Parathyroid adenoma (tissue), 2 donors: ENCODE measurements around the gene ZSCAN23.
"Not testable (repeated sequence)": the region's sequence is repeated elsewhere in the genome, so short reads cannot be mapped to it uniquely, and the experiment has no call there.

ENCODE experiments used
- H2AFZ ChIP-seq: fragments of 300-600 bp; sonication (generic); one replicate; pipeline ENCODE4 v1.7.0; 2017; ENCODE audit warnings: antibody characterized with exemption, mild to moderate bottlenecking
- H3K27ac ChIP-seq: fragments of 300-600 bp; sonication (generic); one replicate; pipeline ENCODE4 v1.7.0; 2017
- H3K27me3 ChIP-seq: fragments of 300-600 bp; sonication (generic); one replicate; pipeline ENCODE4 v1.7.0; 2017; ENCODE audit warnings: low read length; ENCODE audit not compliant: control insufficient read depth, insufficient read depth
- H3K36me3 ChIP-seq: fragments of 300-600 bp; sonication (generic); one replicate; pipeline ENCODE4 v1.7.0; 2017; ENCODE audit warnings: low read length; ENCODE audit not compliant: control insufficient read depth, insufficient read depth
- H3K4me1 ChIP-seq: fragments of 300-600 bp; sonication (generic); one replicate; pipeline ENCODE4 v1.7.0; 2017; ENCODE audit warnings: control low read depth
- H3K4me2 ChIP-seq: fragments of 300-600 bp; sonication (generic); one replicate; pipeline ENCODE4 v1.7.0; 2017; ENCODE audit warnings: low read length
- H3K4me3 ChIP-seq: fragments of 300-600 bp; sonication (generic); one replicate; pipeline ENCODE4 v1.7.0; 2017; ENCODE audit warnings: low read depth, low read length
- H3K79me2 ChIP-seq: fragments of 300-600 bp; sonication (generic); one replicate; pipeline ENCODE4 v1.7.0; 2017; ENCODE audit warnings: control low read depth
- H3K9ac ChIP-seq: fragments of 300-600 bp; sonication (generic); one replicate; pipeline ENCODE4 v1.7.0; 2017; ENCODE audit warnings: mild to moderate bottlenecking
- H3K9me3 ChIP-seq: fragments of 300-600 bp; sonication (generic); one replicate; pipeline ENCODE4 v1.7.0; 2017; ENCODE audit warnings: low read length; ENCODE audit not compliant: control insufficient read depth
- TF ChIP-seq, protein P1 (sequence below): fragments of 300-600 bp; sonication (generic); IDR thresholded peaks from one replicate; pipeline ENCODE4 v1.7.0; 2017; ENCODE audit warnings: antibody characterized with exemption, mild to moderate bottlenecking
- donor health status: primary hyperparathyroidism.

ZSCAN23 gene

DNA sequence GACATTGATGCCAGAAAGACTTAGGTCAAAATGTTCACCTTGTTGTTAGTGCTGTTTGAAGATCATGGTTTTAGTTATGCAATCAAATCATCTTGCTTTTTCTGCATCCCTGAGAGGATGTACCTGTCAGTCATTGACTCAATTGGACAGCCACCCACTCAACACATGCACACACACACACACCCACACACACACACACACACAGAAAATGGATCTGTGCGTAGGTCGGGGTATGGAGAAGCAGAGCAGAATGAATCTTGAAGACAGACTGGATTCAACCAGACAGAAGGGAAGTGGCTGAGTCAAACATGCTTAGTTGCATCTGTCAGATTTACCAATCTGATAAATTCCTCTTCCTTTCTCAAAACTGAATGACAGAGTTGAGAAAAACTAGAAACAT, 19.1 kb upstream of the ZSCAN23 start:
- no peak overlapping the region for H3K9ac ChIP-seq
- no peaks in the 10 kb centered on the region for H3K4me1 ChIP-seq
- H3K4me3 ChIP-seq = no peak overlapping the region
- H3K27me3 ChIP-seq = no peaks in the 10 kb centered on the region
- H3K36me3 ChIP-seq = no peaks in the 10 kb centered on the region
- no peak overlapping the region for H3K4me2 ChIP-seq
- H3K9me3 ChIP-seq = no peaks in the 10 kb centered on the region
- TF ChIP-seq, protein P1, sequence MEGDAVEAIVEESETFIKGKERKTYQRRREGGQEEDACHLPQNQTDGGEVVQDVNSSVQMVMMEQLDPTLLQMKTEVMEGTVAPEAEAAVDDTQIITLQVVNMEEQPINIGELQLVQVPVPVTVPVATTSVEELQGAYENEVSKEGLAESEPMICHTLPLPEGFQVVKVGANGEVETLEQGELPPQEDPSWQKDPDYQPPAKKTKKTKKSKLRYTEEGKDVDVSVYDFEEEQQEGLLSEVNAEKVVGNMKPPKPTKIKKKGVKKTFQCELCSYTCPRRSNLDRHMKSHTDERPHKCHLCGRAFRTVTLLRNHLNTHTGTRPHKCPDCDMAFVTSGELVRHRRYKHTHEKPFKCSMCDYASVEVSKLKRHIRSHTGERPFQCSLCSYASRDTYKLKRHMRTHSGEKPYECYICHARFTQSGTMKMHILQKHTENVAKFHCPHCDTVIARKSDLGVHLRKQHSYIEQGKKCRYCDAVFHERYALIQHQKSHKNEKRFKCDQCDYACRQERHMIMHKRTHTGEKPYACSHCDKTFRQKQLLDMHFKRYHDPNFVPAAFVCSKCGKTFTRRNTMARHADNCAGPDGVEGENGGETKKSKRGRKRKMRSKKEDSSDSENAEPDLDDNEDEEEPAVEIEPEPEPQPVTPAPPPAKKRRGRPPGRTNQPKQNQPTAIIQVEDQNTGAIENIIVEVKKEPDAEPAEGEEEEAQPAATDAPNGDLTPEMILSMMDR = no peak
- no peak overlapping the region for H3K27ac ChIP-seq
- no peak overlapping the region for H2AFZ ChIP-seq
- H3K79me2 ChIP-seq = no peaks in the 10 kb centered on the region

DNA sequence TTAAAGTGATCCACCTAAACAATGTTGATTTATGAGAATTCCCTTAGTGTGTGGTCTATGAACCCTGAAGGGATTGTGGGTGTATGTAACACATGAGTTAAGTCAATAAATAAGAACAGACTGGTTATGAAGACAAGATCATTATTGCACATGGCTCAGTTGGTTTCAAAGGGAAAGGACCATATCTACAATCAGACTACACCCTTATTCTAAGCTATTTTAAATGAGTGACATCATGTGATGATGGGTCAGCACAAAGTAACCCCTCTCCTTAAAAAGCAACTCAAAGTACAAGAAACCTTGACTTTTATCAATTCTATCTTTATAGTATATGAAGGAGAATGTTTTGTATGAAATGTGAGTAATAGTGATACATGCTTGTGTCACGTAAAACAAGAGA, 15.3 kb upstream of the ZSCAN23 start:
- H3K27ac ChIP-seq = no peak overlapping the region
- no peaks in the 10 kb centered on the region for H3K36me3 ChIP-seq
- no peaks in the 10 kb centered on the region for H3K79me2 ChIP-seq
- H3K27me3 ChIP-seq = no peaks in the 10 kb centered on the region
- TF ChIP-seq, protein P1 = no peak
- no peak overlapping the region for H3K4me2 ChIP-seq
- H3K9me3 ChIP-seq = no peaks in the 10 kb centered on the region
- H2AFZ ChIP-seq = no peak overlapping the region
- H3K4me3 ChIP-seq = no peak overlapping the region
- no peaks in the 10 kb centered on the region for H3K4me1 ChIP-seq
- no peak overlapping the region for H3K9ac ChIP-seq

DNA sequence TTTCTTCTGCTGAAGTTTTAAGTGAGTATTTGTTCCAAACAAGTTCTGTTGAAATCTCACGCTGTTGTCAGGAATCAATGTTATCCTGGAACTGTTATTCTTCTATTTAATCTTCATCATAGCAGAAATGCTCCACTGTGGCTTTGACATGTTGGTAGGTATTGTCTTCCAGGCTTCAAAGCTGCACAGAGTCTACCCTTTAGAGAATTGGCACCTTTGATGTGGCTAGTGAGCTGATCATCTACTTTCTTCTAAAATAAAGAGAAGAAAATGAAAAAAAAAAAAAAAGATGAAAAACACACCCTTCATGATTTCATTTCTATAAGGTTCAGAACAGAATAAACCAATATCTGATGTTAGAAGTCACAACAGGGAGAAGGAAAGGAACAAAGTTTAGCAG, 5.8 kb upstream of the ZSCAN23 start:
- no peaks in the 10 kb centered on the region for H3K4me1 ChIP-seq
- TF ChIP-seq, protein P1 = no peak
- no peaks in the 10 kb centered on the region for H3K27me3 ChIP-seq
- H3K4me2 ChIP-seq = no peak overlapping the region
- H3K27ac ChIP-seq = no peak overlapping the region
- no peak overlapping the region for H2AFZ ChIP-seq
- H3K79me2 ChIP-seq = no peaks in the 10 kb centered on the region
- no peaks in the 10 kb centered on the region for H3K36me3 ChIP-seq
- H3K9ac ChIP-seq = no peak overlapping the region
- H3K9me3 ChIP-seq = no peaks in the 10 kb centered on the region
- no peak overlapping the region for H3K4me3 ChIP-seq

DNA sequence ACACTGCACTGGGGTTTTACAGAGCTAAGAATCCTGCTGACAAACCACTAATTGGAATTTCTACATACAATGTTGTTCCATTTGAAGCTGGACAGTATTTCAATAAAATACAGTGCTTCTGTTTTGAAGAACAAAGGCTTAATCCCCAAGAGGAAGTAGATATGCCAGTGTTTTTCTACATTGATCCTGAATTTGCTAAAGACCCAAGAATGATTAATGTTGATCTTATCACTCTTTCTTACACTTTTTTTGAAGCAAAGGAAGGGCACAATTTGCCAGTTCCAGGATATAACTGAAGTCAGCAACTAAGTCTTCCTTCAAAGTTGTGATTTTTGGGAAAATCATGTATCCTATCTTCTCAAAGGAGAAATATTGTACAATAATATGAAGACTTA, 4.2 kb upstream of the ZSCAN23 start:
- H3K79me2 ChIP-seq, H3K4me3 ChIP-seq, H3K27me3 ChIP-seq, H3K4me1 ChIP-seq, H3K36me3 ChIP-seq, H3K4me2 ChIP-seq, H3K9ac ChIP-seq, H3K9me3 ChIP-seq, H3K27ac ChIP-seq: not testable (repeated sequence)
- peak overlapping the region; percentile 65 for H2AFZ ChIP-seq

DNA sequence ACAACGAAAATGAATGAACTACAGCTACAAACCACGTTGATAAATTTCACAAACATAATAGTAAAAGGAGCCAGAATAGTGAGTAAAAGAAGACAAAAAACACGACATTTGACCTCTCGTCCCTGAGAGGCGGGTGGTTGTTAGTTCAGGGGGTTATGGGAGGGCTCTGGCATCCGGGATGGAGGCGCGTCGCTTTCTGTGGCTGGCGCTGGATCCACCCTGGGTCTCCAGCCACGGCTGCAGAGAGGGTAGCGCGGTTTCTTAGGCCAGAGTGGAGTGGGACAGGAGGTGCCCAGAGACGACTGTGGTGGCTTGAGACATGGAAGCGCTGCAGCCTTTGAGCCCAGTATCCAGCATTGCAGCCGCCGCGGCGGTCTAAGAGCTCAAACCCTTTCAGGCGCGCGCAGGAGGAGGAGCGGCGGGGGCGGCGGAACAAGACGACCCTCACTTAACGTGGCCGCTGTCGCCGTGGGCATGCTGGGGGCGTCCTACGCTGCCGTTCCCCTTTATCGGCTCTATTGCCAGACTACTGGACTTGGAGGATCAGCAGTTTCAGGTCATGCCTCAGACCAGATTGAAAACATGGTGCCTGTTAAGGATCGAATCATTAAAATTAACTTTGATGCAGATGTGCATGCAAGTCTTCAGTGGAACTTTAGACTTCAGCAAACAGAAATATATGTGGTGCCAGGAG, 3.7 kb upstream of the ZSCAN23 start:
- H3K4me1 ChIP-seq = no peaks in the 10 kb centered on the region
- H3K79me2 ChIP-seq = no peaks in the 10 kb centered on the region
- no peaks in the 10 kb centered on the region for H3K9me3 ChIP-seq
- TF ChIP-seq, protein P1 = no peak
- no peak overlapping the region for H3K27ac ChIP-seq
- no peaks in the 10 kb centered on the region for H3K36me3 ChIP-seq
- H3K9ac ChIP-seq = no peak overlapping the region
- no peak overlapping the region for H3K4me2 ChIP-seq
- peak overlapping the region; percentile 65 for H2AFZ ChIP-seq
- no peaks in the 10 kb centered on the region for H3K27me3 ChIP-seq
- no peak overlapping the region for H3K4me3 ChIP-seq

DNA sequence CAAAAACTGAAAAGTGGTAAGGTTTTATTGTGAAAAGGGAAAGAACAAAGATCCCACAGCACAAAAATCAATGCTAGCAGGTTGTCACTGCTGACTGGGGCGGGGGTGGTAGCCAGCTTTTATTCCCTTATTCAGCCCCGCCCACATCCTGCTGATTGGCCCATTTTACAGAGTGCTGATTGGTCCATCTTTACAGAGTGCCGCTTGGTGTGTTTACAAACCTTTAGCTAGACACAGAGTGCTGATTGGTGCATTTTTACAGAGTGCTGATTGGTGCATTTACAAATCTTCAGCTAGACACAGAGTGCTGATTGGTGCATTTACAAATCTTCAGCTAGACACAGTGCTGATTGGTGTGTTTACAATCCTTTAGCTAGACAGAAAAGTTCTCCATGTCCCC, 1.5 kb upstream of the ZSCAN23 start:
- not testable (repeated sequence) for H3K4me2 ChIP-seq, H3K9me3 ChIP-seq, H3K27ac ChIP-seq, H3K4me1 ChIP-seq, H3K79me2 ChIP-seq, H3K9ac ChIP-seq, H2AFZ ChIP-seq, H3K27me3 ChIP-seq, H3K36me3 ChIP-seq, H3K4me3 ChIP-seq
